ENCODE results near the gene IQCH.
A peak's percentile ranks its signal among the peaks of the same experiment; 100 is the strongest.

Gene IQCH

GRCh38 chr15:67508407-67508806 is 253.8 kb downstream of the IQCH start:
- no peak for DNase-seq

- DNase-seq: no peak
These were observed 255.3 kb downstream of the IQCH start for GRCh38 chr15:67509918-67510317.

- DNase-seq: no peak
These were observed 256.1 kb downstream of the IQCH start for GRCh38 chr15:67510597-67511190.

- no peak for DNase-seq
These were observed 257.0 kb downstream of the IQCH start for GRCh38 chr15:67511606-67512005.

GRCh38 chr15:67512140-67512539 is 257.6 kb downstream of the IQCH start:
- DNase-seq: no peak

GRCh38 chr15:67512933-67513714 is 258.5 kb downstream of the IQCH start:
- DNase-seq: no peak

- DNase-seq: no peak
These were observed 260.5 kb downstream of the IQCH start for GRCh38 chr15:67515090-67515489.

- DNase-seq: no peak
These were observed 261.0 kb downstream of the IQCH start for GRCh38 chr15:67515557-67515956.

- DNase-seq: peak; percentile 1
These were observed 265.9 kb downstream of the IQCH start for GRCh38 chr15:67520321-67521028.

GRCh38 chr15:67521029-67521782 is 266.6 kb downstream of the IQCH start, which contains the start of gene C15orf61:
TSS of gene C15orf61 (plus strand) at chr15:67521131. CDS start at chr15:67521249, 118 bp downstream.
- DNase-seq: peak; percentile 72

GRCh38 chr15:67521783-67522568 is 267.4 kb downstream of the IQCH start:
- no peak for DNase-seq

GRCh38 chr15:67523330-67523729 is 268.7 kb downstream of the IQCH start:
- DNase-seq: no peak

- DNase-seq: no peak
These were observed 269.6 kb downstream of the IQCH start for GRCh38 chr15:67524235-67524634.

GRCh38 chr15:67528513-67528912 is 273.9 kb downstream of the IQCH start:
- no peak for DNase-seq

GRCh38 chr15:67531379-67531914 is 276.9 kb downstream of the IQCH start:
- DNase-seq: no peak

- no peak for DNase-seq
These were observed 279.3 kb downstream of the IQCH start for GRCh38 chr15:67533873-67534272.

- DNase-seq: no peak
These were observed 279.8 kb downstream of the IQCH start for GRCh38 chr15:67534360-67534759.

- DNase-seq: no peak
These were observed 283.2 kb downstream of the IQCH start for GRCh38 chr15:67537771-67538170.

GRCh38 chr15:67542420-67543347 is 288.1 kb downstream of the IQCH start, which contains the start of gene MAP2K5:
TSS of gene MAP2K5 (plus strand) at chr15:67542703. CDS start at chr15:67543336, 633 bp downstream.
- DNase-seq: peak; percentile 69

GRCh38 chr15:67543348-67543718 is 288.7 kb downstream of the IQCH start:
- DNase-seq: no peak

- no peak for DNase-seq
These were observed 289.9 kb downstream of the IQCH start for GRCh38 chr15:67544475-67544874.
